Progenitor cell of endocrine pancreas (in vitro differentiated cells): ENCODE results near the gene WDR77. TPM values are rescaled to one million over a fixed set of nuclear protein-coding genes. Genes with fewer than 3 reads are reported as not detected.

Experiments used
- DNase-seq: peaks from one replicate; pipeline ENCODE4 v3.0.0; 2021; ENCODE audit warnings: low spot score; ENCODE audit not compliant: unreplicated experiment
- H3K27ac Mint-ChIP-seq: 2 replicates; pipeline ENCODE4 v1.8.0; 2021; ENCODE audit warnings: mild to moderate bottlenecking, moderate library complexity, mixed read lengths
- H3K27me3 Mint-ChIP-seq: 2 replicates; pipeline ENCODE4 v1.8.0; 2021; ENCODE audit warnings: mixed read lengths
- H3K36me3 Mint-ChIP-seq: 2 replicates; pipeline ENCODE4 v1.8.0; 2022; ENCODE audit warnings: mixed read lengths; ENCODE audit not compliant: insufficient read depth
- H3K4me1 Mint-ChIP-seq: 2 replicates; pipeline ENCODE4 v1.8.0; 2021; ENCODE audit warnings: low read depth, mixed read lengths
- H3K4me3 Mint-ChIP-seq: 2 replicates; pipeline ENCODE4 v1.8.0; 2021; ENCODE audit warnings: low read depth, mild to moderate bottlenecking, moderate library complexity, mixed read lengths
- H3K9me3 Mint-ChIP-seq: 2 replicates; pipeline ENCODE4 v1.8.0; 2021; ENCODE audit warnings: low read depth, mixed read lengths
- CTCF ChIP-seq: fragments of 200-600 bp; sonication (generic); IDR thresholded peaks from one replicate; pipeline ENCODE4 v1.5.0; 2021; ENCODE audit warnings: antibody characterized with exemption, mild to moderate bottlenecking; ENCODE audit not compliant: unreplicated experiment
- total RNA-seq: library from RNA; stranded (reverse); gene quantifications from 2 replicates; pipeline ENCODE4 v1.2.1, GENCODE V29; 2021

WDR77 gene
- total RNA-seq, 1 donor from 2014 or later, result 91.2 TPM

GRCh38 chr1:111422546-111423391 lies 26.3 kb downstream of the WDR77 start:
- TF ChIP-seq CTCF, result no peak
- no peak for DNase-seq
- no peak overlapping the region for H3K4me3 Mint-ChIP-seq
- peaks cover 3% of the 10 kb centered on the region for H3K36me3 Mint-ChIP-seq
- H3K9me3 Mint-ChIP-seq, result no peaks in the 10 kb centered on the region
- no peaks in the 10 kb centered on the region for H3K27me3 Mint-ChIP-seq
- H3K27ac Mint-ChIP-seq, result no peak overlapping the region
- H3K4me1 Mint-ChIP-seq, result peaks cover 41% of the 10 kb centered on the region

- Mint-ChIP-seq H3K27me3 (no peaks in the 10 kb centered on the region), H3K4me1 (peaks cover 34% of the 10 kb centered on the region), H3K4me3 (no peak overlapping the region), H3K27ac (no peak overlapping the region), H3K36me3 (peaks cover 3% of the 10 kb centered on the region), H3K9me3 (no peaks in the 10 kb centered on the region)
- no peak for DNase-seq
- no peak for TF ChIP-seq CTCF
Measured at GRCh38 chr1:111420377-111420776, 28.7 kb downstream of the WDR77 start.

GRCh38 chr1:111419037-111419436 lies 30.0 kb downstream of the WDR77 start:
- H3K36me3 Mint-ChIP-seq, result peaks cover 3% of the 10 kb centered on the region
- H3K27ac Mint-ChIP-seq, result no peak overlapping the region
- peaks cover 30% of the 10 kb centered on the region for H3K4me1 Mint-ChIP-seq
- no peak for DNase-seq
- no peak for TF ChIP-seq CTCF
- no peak overlapping the region for H3K4me3 Mint-ChIP-seq
- H3K27me3 Mint-ChIP-seq, result no peaks in the 10 kb centered on the region
- H3K9me3 Mint-ChIP-seq, result no peaks in the 10 kb centered on the region

DNA sequence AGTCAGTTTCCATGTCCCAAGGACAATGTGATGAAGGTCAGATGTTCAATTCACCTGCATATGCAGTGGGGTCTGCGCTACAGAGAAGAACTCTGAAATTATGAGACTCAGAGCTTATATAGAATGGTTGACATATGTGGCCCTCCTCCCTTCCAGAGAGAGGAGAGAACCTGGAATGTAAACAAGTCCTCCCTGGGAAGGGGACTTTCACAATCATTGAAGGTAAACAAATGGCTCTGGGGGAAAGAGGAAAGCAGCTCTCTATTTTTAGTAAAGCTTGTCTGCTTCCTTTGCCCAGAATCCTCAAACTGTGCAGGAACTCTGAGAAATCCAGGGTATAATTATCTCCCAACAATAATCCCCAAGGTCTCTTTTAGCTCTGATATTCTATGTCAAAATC lies 31.3 kb downstream of the WDR77 start:
- Mint-ChIP-seq H3K27ac (peak overlapping the region; percentile 76), H3K4me1 (peaks cover 22% of the 10 kb centered on the region)
- no peak for DNase-seq

GRCh38 chr1:111415461-111415860 lies 33.6 kb downstream of the WDR77 start:
- TF ChIP-seq CTCF, result no peak
- no peaks in the 10 kb centered on the region for H3K9me3 Mint-ChIP-seq
- DNase-seq, result no peak
- H3K27ac Mint-ChIP-seq, result no peak overlapping the region
- no peaks in the 10 kb centered on the region for H3K27me3 Mint-ChIP-seq
- H3K4me3 Mint-ChIP-seq, result no peak overlapping the region
- H3K4me1 Mint-ChIP-seq, result peaks cover 20% of the 10 kb centered on the region
- peaks cover under 1% of the 10 kb centered on the region for H3K36me3 Mint-ChIP-seq

More for the DNA sequence above, 31.3 kb downstream of the WDR77 start:
- Mint-ChIP-seq H3K36me3 (peaks cover 3% of the 10 kb centered on the region), H3K4me3 (no peak overlapping the region), H3K27me3 (no peaks in the 10 kb centered on the region), H3K9me3 (no peaks in the 10 kb centered on the region)
- no peak for TF ChIP-seq CTCF
